ENCODE results near the gene CCDC14. TPM values are rescaled to one million over a fixed set of nuclear protein-coding genes. Genes with fewer than 3 reads are reported as not detected.
"Not testable (repeated sequence)": the region's sequence is repeated elsewhere in the genome, so short reads cannot be mapped to it uniquely, and the experiment has no call there.

CCDC14 gene
- polyA plus RNA-seq, 3 donors, result 130 to 158 (median 148) TPM

DNA sequence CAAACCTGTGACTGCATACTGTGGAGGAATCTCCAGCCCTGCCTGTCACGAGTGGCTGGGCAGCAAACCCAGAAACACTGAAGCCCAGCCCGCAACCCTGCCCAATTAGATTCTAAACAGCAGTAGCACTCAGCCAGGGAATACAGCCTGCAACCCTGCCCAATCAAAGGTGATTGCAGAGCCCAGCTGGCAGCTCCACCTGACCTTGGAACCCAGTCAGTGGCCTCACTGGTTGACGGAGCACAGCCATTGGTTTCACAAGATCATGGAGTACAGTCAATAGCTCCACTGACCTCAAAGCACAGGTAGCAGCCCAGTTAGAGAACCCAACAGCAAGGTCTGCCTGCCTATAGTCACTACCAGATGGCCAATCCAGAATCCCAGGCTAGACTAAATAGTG, 41.7 kb downstream of the CCDC14 start:
- no peak for DNase-seq (ENCODE audit: low read depth in 3 of 3, low spot score in 2 of 3)

DNA sequence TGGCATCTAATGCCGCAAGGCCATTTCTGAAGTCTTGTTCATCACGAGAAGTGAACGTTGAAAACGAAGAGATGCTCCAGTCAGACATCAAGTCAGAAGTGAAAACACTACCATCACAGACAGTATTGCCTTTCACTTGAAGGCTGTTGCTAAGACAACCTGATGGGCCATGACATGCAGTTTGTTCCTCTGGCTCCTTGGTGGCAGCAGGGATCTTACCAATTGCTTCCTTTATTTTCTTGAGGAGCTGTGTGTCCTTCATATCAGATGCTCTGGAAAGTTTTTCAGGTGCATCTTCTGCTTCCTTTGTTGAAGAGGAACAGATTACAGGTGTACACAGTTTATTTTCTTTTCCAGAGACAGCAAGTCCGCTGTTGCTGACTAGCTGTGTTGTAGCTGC, 46.2 kb downstream of the CCDC14 start:
- no peak for DNase-seq (ENCODE audit: low read depth in 3 of 3, low spot score in 2 of 3)

DNA sequence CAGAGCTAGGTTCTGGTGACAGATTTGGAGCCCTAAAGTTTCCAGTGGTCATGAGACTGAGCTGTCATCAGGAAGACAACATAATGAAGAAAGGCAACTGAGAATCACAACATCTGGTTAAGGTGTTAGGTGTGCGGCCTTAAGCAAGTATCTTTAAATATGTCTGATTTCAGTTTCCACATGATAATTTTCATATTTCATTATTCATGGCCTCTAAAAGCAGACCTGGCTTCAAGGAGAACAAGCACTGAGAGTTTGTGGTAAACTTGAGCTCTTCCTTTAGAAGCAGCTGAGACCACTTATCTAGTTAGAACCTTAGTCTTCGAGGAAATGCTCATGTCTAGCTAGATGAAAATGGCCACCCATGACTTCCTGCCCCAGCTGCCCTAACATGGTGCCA, 51.2 kb downstream of the CCDC14 start:
- no peak for DNase-seq (ENCODE audit: low read depth in 3 of 3, low spot score in 2 of 3)

DNA sequence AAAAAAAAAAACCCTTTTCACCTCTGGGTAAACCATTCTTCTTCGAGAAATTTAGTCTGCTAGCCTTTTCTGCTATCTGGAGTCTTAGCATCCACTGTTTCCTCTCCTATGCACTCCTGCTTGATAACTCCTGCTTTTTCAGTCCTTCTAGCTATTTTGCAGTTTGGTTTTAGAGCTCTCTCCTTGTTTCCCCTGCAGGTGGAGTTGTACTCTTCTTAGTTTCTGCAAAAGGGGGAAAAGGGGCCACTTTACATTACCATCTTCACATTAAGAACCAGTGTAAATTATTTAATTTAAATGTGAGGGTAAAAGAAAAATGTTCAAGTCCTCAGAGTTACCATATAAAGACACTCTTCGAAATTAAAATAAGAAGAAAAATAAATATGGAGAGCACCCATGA, 53.3 kb downstream of the CCDC14 start:
- DNase-seq (ENCODE audit: low read depth in 3 of 3, low spot score in 2 of 3), result no peak

DNA sequence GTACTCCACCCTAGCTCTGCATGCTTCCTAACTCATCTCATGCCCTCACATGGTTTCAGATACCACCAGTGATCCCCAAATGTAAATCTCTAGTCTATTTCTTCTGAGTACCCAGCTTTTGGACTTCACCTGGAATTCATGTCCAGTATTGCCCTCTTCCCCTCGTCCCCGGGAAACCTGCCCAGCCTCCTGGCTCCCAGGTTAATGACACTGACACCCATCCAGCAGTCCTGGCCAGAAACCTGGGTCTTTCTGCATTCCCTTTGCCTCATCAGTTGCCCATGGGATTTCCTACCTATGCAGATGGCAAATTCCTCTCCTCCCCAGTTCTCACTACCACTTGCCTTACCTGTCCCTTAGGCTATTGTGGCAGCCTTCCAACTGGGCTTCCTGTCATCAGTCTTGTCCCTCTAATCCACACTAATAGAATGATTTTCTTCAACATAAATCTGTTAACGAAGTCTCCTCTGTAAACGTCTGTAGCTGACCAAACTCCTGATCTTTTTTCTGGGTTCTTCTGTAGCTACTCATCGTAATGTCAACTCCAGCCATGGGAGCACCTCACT, 61.6 kb downstream of the CCDC14 start:
- DNase-seq (ENCODE audit: low read depth in 3 of 3, low spot score in 2 of 3), result no peak

DNA sequence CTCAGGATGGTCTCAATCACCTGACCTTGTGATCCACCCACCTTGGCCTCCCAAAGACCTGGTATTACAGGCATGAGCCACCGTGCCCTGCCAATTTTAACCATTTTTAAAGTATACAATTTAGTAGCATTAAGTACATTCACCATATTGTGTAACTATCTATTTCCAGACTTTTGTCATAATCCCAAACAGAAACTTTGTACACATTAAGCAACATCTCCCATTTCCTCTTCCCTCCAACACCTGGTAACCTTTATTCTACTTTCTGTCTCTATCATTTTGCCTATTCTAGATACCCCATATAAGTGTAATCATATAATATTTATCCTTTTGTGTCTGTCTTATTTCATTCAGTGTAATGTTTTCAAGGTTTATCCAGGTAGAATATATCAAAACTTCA, 68.0 kb downstream of the CCDC14 start:
- DNase-seq (ENCODE audit: low read depth in 3 of 3, low spot score in 2 of 3), result no peak

DNA sequence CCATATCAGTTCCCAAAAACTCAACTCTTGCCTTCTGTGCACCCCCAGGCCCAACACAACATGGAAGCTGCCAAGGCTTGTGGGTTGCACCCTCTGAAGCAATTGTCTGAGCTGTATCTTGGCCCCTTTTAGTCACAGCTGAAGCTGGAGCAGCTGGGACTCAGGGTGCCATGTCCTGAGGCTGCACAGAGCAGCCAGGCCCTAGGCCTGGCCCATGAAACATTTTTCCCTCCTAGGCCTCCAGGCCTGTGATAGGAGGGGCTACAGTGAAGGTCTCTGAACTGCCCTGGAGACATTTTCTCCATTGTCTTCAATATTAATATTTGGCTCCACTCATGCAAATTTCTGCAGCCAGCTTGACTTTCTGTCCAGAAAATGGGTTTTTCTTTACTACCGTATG, 68.8 kb downstream of the CCDC14 start:
- DNase-seq (ENCODE audit: low read depth in 3 of 3, low spot score in 2 of 3), result no peak

DNA sequence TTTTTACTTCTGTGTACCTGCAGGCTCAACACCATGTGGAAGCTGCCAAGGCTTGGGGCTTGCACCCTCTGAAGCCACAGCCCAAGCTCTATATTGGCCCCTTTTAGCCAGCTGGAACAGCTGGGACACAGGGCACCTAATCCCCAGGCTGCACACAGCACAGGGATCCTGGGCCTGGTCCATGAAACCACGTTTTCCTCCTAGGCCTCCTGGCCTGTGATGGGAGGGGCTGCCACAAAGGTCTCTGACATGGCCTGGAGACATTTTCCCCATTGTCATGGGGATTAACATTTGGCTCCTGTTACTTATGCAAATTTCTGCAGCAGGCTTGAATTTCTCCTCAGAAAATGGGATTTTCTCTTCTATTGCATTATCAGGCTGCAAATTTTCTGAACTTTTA, 70.0 kb downstream of the CCDC14 start:
- not testable (repeated sequence) for DNase-seq (ENCODE audit: low read depth in 3 of 3, low spot score in 2 of 3)

DNA sequence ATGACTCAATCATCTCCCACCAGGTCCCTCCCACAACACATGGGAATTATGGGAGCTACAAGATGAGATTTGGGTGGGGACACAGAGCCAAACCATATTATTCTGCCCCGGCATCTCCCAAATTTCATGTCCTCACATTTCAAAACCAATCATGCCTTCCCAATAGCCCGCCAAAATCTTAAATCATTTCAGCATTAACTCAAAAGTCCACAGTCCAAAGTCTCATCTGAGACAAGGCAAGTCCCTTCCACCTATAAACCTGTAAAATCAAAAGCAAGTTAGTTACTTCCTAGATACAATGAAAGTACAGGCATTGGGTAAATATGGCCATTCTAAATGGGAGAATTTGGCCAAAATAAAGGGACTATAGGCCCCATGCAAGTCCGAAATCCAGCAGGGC, 70.9 kb downstream of the CCDC14 start:
- DNase-seq (ENCODE audit: low read depth in 3 of 3, low spot score in 2 of 3), result not testable (repeated sequence)

DNA sequence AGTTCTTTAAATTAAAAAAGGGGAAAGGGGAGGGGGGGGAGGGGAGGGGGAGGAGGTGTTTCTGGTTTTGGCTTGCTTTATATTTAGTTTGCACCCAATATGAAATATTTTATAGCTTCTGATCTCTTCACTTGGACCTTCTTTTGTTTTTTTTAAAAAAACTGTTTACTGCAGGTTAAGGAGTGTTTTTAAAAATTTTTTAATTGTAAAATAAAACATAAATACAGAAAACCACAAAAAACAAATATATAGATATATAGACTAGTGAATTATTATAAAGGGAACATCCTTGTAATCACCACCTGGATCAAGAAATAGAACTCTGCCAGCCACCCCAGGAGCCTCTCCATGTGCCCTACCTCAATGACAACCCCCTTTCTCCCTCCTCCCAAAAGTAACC, 76.0 kb downstream of the CCDC14 start:
- no peak for DNase-seq (ENCODE audit: low read depth in 3 of 3, low spot score in 2 of 3)

DNA sequence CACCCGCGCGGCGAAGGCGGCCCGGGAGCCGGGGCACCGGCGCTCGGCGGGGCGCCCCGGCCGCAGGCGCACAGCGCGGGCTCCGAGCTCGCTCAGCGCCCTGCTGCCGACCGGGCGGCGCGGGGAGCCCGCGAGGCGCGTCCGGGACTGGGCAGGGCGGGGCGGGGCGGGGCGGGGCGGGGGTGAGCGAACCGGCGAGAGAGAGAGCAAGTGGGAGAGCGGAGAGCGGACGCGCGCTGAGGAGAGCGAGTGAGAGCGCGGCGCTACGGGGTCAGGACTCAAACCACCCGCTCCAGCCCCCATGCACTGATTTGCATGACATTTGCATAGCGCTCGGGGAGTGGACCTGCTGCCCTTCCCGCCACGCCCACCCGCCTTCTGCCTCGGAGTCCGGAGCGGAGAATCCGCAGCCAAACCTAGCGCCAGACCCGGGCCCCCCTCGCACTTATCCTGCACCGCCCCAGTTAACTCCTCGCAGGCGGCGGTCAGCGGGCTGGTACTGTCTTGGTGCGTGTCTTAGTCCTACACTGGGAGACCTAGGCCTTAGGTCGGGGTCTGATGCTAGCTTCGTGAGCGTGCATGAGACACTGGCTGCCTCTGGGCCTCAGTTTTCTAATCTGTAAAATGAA, 76.7 kb downstream of the CCDC14 start, which contains the start of gene MYLK:
TSS of gene MYLK (minus strand) at position 130 of the 629 bp plus-strand sequence. CDS start 90,491 bp downstream, outside the sequence.
- DNase-seq (ENCODE audit: low read depth in 3 of 3, low spot score in 2 of 3), result peak; percentile 40 to 67 (median 56)

DNA sequence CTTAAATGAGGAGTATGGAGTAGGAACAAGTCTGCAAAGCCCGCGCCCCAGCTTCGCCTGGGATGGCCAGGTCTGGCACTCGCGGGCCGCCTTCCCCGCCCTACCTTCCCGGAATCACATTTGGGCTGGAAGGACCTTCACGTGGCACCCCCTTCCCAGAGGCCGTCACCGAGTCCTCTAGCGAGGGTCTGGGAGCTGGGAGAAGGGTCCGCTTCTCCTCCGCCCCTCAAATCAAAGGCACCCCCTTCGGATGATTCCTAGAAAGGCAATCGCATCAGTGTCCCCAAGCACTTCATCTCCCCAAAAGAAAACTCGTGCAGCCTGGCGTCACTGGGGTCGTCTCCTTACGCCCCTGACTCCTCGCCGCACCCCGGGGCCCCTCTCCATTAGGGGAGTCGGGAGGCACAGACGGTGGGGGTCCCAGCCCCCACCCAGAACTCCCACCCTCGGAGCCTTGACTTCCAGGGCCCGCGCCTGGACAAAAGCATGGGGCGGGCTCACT, 77.3 kb downstream of the CCDC14 start:
- no peak for DNase-seq (ENCODE audit: low read depth in 3 of 3, low spot score in 2 of 3)

DNA sequence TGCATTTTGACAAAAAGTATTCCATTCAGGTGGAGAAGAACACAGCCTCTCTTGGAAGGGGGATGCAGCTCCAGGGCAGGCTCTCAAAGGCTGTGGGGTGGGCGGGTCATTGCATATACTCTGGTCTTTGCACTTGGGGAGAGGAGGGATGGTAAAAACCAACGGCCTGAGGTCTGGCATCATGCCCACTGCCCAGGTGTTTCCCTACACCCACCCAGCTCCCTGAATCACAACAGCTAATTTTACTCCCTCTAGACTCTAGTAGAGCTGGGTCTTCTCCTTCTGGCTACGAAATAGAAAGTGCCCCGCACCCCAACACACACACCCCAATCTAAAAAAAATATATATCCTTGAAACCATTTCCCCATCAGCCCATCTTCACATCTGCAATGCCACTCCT, 77.9 kb downstream of the CCDC14 start:
- DNase-seq (ENCODE audit: low read depth in 3 of 3, low spot score in 2 of 3), result no peak

DNA sequence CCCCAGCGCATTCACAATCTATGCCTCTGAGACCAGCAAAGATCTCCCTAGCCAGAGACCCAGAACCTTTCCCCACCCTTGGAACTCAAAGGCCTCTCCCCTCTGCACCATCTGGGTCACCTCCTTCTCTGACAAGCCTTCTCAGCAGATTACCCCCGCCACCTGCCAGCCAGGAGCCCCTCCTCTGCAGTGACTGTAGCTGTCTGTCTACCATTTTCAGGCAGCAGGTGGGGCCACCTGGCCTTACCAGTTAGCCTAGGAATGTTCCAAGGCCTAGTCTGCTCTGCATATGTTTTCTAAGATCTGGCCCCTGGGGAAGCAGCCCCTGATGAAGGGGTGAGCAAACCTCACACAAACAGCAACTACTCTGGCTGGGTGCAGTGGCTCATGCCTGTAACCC, 79.3 kb downstream of the CCDC14 start:
- DNase-seq (ENCODE audit: low read depth in 3 of 3, low spot score in 2 of 3), result no peak

DNA sequence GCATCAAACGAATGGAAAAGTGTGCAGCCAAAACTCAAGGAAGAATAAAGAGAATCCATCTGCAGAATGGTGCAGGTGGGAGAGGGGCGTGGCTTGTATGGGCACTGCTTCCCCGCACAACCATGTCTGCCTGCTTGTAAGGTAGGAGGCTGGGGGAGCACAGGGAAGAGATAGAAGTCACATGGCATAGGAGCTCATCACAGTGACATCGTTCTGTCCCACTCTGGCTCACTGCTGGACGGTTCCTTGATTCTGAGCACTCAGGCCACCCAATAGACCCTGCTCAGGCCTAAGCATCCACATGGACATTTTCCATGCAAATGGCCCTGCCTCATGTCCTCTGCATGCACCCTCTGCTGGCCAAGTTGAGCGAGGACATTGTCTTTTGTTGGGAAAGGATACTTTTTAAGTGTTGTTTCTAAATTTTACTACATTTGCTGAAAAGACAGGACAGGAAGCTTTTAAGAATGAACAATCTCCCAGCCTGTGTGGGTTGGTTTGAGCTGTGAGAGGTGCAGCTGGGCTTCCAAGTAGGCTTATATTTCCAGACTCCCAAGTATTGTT, 79.9 kb downstream of the CCDC14 start:
- DNase-seq (ENCODE audit: low read depth in 3 of 3, low spot score in 2 of 3), result no peak

DNA sequence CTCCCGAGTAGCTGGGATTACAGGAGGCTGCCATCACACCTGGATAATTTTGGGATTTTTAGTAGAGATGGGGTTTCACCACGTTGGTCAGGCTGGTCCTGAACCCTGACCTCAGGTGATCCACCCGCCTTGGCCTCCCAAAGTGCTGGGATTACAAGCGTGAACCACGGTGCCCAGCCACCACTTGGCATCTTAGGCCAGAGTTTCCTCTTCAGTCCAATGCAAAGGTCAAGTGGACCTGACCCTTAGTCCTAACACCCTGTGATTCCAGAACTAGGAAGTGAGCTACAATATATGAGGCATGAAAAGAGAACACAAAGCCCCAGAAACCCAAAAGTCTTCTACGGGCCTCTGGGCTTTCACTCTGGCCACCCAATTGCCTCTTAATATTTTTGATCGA, 82.2 kb downstream of the CCDC14 start:
- DNase-seq (ENCODE audit: low read depth in 3 of 3, low spot score in 2 of 3), result no peak

DNA sequence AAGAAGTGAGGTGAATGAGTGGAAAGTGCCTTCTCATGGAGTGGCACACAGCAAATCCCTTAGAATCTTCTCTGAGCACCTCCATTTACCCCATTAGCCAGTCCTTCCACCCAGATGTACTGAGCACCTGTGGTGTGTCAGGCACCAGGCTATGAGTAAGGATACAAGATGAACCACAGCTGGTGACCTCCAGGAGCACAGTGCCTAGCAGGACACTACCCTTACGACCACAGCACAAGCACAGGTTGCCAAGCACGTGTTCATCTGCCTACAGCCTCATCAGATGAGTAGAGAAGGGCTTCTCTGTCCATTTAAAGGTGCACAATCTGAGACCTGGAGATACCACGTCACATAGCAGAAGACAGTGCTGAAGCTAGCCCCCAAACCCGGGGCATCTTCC, 83.1 kb downstream of the CCDC14 start:
- DNase-seq (ENCODE audit: low read depth in 3 of 3, low spot score in 2 of 3), result no peak

DNA sequence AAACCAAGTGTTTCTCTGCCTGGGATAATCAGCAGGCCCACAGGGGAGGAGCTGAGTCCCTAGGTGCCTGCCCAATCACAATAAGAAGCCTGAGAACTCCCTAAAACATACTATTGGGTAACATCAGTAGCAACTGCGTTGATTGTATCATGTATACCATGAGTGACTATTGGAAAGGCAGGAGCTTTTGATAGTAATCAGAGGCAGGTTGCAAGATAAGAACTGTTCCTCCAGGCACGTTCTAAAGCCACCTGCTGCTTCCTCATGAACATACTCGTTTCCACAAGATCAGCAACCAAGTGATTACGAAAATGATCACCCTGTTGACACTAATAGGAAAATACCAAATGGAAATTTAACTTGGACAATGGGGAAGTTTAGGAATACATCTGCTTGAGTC, 83.6 kb downstream of the CCDC14 start:
- DNase-seq (ENCODE audit: low read depth in 3 of 3, low spot score in 2 of 3), result no peak

DNA sequence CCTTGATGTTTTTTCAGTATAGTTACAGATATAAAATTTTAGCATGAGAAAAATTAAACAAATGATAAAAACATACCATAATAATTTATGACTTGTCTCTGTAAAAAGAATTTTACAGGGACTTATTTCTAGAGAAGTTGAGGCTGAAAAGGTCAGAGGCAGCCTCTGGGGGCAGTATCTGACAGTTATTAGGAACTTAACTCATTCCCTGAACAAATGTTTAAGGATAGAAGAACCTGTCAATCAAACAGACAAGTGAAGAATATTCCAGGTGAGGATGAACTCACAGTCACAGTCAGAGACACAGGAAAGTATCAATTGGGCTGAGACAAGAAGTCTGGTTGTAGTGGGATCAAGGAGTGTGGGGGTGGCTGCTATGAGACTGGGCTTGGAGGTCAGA, 84.2 kb downstream of the CCDC14 start:
- DNase-seq (ENCODE audit: low read depth in 3 of 3, low spot score in 2 of 3), result no peak

DNA sequence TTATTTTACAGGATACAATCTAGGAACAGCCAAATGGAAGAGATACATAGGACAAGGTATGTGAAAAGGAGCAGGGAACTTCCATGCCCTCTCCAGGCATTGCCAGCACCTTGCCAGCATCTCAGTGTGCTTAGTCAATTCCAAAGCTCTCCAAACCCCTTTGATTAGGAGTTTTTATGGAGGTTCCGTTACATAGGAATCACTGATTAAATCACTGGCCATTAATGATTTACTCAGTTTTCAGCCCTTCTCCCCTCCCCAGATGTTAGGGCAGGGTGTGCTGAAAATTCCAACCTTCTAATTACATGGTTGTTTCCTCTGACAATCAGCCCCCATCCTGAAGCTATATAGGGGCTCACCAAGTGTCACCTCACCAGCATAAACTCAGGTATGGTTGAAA, 88.4 kb downstream of the CCDC14 start:
- no peak for DNase-seq (ENCODE audit: low read depth in 3 of 3, low spot score in 2 of 3)

DNA sequence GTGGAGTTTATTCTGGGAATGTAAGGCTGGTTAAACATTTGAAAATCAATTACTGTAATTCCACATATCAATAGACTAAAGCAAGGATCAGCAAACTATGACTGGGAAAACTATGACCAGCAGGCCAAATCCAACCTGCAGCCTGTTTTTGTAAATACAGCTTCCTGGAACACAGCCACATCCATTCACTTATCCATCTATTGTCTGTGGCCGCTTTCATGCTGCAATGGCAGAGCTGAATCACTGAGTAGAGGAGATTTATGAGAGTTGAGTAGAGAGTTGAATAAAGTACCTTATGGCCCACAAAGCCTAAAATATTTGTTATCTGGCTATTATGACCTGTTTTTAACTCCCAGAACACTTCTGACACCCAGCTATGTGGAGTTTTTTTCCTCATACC, 89.1 kb downstream of the CCDC14 start:
- no peak for DNase-seq (ENCODE audit: low read depth in 3 of 3, low spot score in 2 of 3)

DNA sequence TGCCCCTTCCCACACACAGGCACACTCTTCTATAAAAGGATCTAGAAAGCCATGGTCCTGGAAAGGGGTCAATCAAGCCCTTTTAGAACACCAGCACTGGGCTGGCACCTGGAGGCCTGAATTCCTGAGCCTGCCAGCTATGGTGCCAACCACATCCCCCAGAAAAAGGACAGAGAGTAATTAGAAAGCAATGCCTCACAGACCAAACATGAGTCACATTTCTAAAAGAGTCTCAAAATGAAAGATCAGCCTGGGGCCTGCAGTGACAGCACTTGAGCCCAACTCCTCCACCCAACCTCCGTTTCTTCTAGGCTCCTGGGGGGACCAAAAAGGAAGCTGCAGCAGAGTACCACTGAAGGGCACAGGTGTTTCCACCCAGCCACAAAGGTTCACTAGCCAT, 91.0 kb downstream of the CCDC14 start:
- no peak for DNase-seq (ENCODE audit: low read depth in 3 of 3, low spot score in 2 of 3)

Data from right renal cortex interstitium (tissue), 3 donors.